Esophagus muscularis mucosa (tissue), 4 donors: ENCODE results near the gene PDCL2. TPM values are rescaled to one million over a fixed set of nuclear protein-coding genes. Genes with fewer than 3 reads are reported as not detected.

Experiments
- DNase-seq: peaks from one replicate; pipeline ENCODE4 v3.0.0-alpha.2; 2017; ENCODE audit errors: extremely low spot score
- H3K27ac ChIP-seq, 4 donors: fragments of 200-600 bp; sonication (generic); replicated peaks in 1 of 4; 1 replicate in 3 of 4; 2 replicates in 1 of 4; pipeline ENCODE4 v1.5.1; 2016 to 2019; ENCODE audit warnings: mild to moderate bottlenecking in 1 of 4
- H3K27me3 ChIP-seq, 4 donors: fragments of 200-600 bp; sonication (generic); one replicate each; pipeline versions ENCODE4 v1.5.1 to v1.6.0; 2016 to 2019
- H3K36me3 ChIP-seq, 4 donors: fragments of 200-600 bp; sonication (generic); one replicate each; pipeline ENCODE4 v1.5.1; 2016 to 2019
- H3K4me1 ChIP-seq, 4 donors: fragments of 200-600 bp; sonication (generic); one replicate each; pipeline ENCODE4 v1.5.1; 2016 to 2019
- H3K4me3 ChIP-seq, 4 donors: fragments of 200-600 bp; sonication (generic); 1 replicate in 2 of 4; 2 replicates in 2 of 4; pipeline ENCODE4 v1.5.1; 2016 to 2019; ENCODE audit warnings: mild to moderate bottlenecking in 4 of 4, moderate library complexity in 1 of 4
- H3K9me3 ChIP-seq, 4 donors: fragments of 200-600 bp; sonication (generic); 1 replicate in 3 of 4; 2 replicates in 1 of 4; pipeline ENCODE4 v1.5.1; 2016 to 2019
- EP300 ChIP-seq: sonication (generic); formaldehyde crosslinking; IDR thresholded peaks from one replicate; pipeline ENCODE4 v1.6.1; 2017; ENCODE audit warnings: antibody characterized with exemption
- POLR2A ChIP-seq: fragments of 450-650 bp; IDR thresholded peaks from one replicate; pipeline ENCODE4 v1.6.1; 2017; ENCODE audit warnings: antibody characterized with exemption, moderate library complexity, mild to moderate bottlenecking, low read depth
- POLR2AphosphoS5 ChIP-seq, 2 donors: sonication (generic); formaldehyde crosslinking; IDR thresholded peaks; one replicate each; pipeline ENCODE4 v1.6.1; 2017; ENCODE audit warnings: antibody characterized with exemption in 2 of 2
- WGBS: methylation state at CpG from one replicate; pipeline ENCODE4 v1.1.5; 2018; 5-methylcytosine and 5-hydroxymethylcytosine counted together
- intact Hi-C: fragments of 100-400 bp; cut with DNase I; formaldehyde crosslinking; loops from one replicate; pipeline ENCODE4 v1.15.1; 2023
- total RNA-seq, 4 donors: library from RNA; depleted of rRNA; stranded (reverse); fragments of >200 nt; gene quantifications; one replicate each; pipeline versions ENCODE4 v1.1.0 to v1.2.1, GENCODE V29; 2016
- TF ChIP-seq, protein P1 (sequence below), 3 experiments: fragments of 200-600 bp in 2 of 3; fragments of 450-650 bp in 1 of 3; sonication (generic) in 2 of 3; IDR thresholded peaks; one replicate each; pipeline ENCODE4 v1.5.1; 2017 to 2019; ENCODE audit warnings: antibody characterized with exemption in 3 of 3, mild to moderate bottlenecking in 2 of 3, moderate library complexity in 1 of 3

Gene PDCL2
- total RNA-seq, 4 donors from 2014 or later, result not detected

- intact Hi-C loops, result loop anchor here (5.0 kb wide), 4 partner anchors 103 to 307 kb away; partner anchors contain the start of genes EXOC1, SRD5A3 and TMEM165
- no peaks in the 10 kb centered on the region for H3K27me3 ChIP-seq
- H3K9me3 ChIP-seq, result no peaks in the 10 kb centered on the region
- peak overlapping the region; percentile 98 to 100 (median 98) for H3K27ac ChIP-seq
- H3K4me1 ChIP-seq, result peaks cover 8 to 34% (median 21%) of the 10 kb centered on the region in 4 donors
- 3% methylated on average over 6 of the region's 6 CpGs for WGBS
- DNase-seq, result no peak
- no peak for TF ChIP-seq POLR2AphosphoS5 (IDR thresholded peaks at IDR 0.05)
- TF ChIP-seq POLR2A, result no peak
- TF ChIP-seq EP300, result no peak
- TF ChIP-seq, protein P1, sequence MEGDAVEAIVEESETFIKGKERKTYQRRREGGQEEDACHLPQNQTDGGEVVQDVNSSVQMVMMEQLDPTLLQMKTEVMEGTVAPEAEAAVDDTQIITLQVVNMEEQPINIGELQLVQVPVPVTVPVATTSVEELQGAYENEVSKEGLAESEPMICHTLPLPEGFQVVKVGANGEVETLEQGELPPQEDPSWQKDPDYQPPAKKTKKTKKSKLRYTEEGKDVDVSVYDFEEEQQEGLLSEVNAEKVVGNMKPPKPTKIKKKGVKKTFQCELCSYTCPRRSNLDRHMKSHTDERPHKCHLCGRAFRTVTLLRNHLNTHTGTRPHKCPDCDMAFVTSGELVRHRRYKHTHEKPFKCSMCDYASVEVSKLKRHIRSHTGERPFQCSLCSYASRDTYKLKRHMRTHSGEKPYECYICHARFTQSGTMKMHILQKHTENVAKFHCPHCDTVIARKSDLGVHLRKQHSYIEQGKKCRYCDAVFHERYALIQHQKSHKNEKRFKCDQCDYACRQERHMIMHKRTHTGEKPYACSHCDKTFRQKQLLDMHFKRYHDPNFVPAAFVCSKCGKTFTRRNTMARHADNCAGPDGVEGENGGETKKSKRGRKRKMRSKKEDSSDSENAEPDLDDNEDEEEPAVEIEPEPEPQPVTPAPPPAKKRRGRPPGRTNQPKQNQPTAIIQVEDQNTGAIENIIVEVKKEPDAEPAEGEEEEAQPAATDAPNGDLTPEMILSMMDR (IDR thresholded peaks at IDR 0.05), result no peak
- H3K36me3 ChIP-seq, result peaks cover 0 to 4% (median 2%) of the 10 kb centered on the region in 4 donors
- H3K4me3 ChIP-seq, result peak overlapping the region; percentile 92 to 100 (median 96)
Measured at GRCh38 chr4:55545151-55545550, 46.9 kb downstream of the PDCL2 start.

DNA sequence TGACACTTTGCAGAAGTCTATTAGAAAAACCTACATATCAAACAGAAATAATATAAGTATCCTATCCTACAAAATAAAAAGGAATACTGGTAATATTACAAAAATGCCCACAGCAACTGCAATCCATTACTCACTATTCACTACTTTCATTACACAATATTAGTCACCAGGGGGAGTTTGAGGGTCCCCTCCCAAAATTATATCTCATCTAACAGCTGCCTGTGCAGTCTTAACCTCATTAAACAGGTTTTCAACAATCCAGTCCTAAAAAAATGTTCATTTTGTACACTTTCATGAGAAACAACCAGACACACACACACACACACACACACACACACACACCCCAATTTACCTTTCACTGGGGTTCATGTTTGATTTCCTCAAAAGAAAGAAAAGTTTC lies 48.2 kb downstream of the PDCL2 start:
- Histone ChIP-seq H3K9me3 (no peaks in the 10 kb centered on the region), H3K36me3 (peaks cover 0 to 5% (median 2%) of the 10 kb centered on the region in 4 donors), H3K4me1 (peaks cover 8 to 34% (median 21%) of the 10 kb centered on the region in 4 donors), H3K27me3 (no peaks in the 10 kb centered on the region), H3K27ac (no peak overlapping the region), H3K4me3 (no peak overlapping the region)
- no peak for TF ChIP-seq POLR2AphosphoS5 (IDR thresholded peaks at IDR 0.05)
- no peak for TF ChIP-seq EP300
- TF ChIP-seq POLR2A, result no peak
- TF ChIP-seq, protein P1 (IDR thresholded peaks at IDR 0.05), result no peak
- intact Hi-C loops, result no loop called here
- no peak for DNase-seq

DNA sequence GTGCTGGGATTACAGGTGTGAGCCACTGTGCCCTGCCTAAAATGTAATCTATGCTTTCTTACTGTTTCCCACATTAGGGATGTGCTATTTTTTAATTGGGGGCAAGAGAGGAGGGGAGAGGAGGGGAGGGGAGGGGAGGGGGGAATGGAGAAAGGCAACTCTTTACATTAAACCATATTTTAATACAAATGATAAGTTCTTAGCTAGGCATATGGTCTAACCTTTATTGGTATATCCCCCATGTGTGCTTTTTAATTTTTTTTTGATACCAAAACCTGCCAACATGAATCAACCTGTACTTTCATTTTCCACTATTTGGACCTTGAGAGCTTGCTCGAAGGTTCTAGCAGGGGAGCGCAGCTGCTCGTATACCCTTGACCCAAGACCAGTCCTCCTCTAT lies 51.8 kb downstream of the PDCL2 start:
- WGBS, result 92% methylated on average over 3 of the region's 3 CpGs
- TF ChIP-seq POLR2A (no peak), EP300 (no peak), POLR2AphosphoS5 (IDR thresholded peaks at IDR 0.05) (no peak)
- TF ChIP-seq, protein P1 (IDR thresholded peaks at IDR 0.05), result no peak
- intact Hi-C loops, result no loop called here

GRCh38 chr4:55539658-55540057 lies 52.4 kb downstream of the PDCL2 start:
- no peak for DNase-seq
- Histone ChIP-seq H3K4me3 (no peak overlapping the region), H3K27me3 (no peaks in the 10 kb centered on the region), H3K9me3 (no peaks in the 10 kb centered on the region), H3K36me3 (peaks cover 0 to 5% (median 2%) of the 10 kb centered on the region in 4 donors), H3K4me1 (peaks cover 2 to 21% (median 4%) of the 10 kb centered on the region in 4 donors), H3K27ac (no peak overlapping the region)
- intact Hi-C loops, result no loop called here
- TF ChIP-seq EP300, result no peak
- TF ChIP-seq, protein P1 (IDR thresholded peaks at IDR 0.05), result no peak
- TF ChIP-seq POLR2A, result no peak
- TF ChIP-seq POLR2AphosphoS5 (IDR thresholded peaks at IDR 0.05), result no peak
- WGBS, result 74% methylated on average over 2 of the region's 2 CpGs

More for the DNA sequence above, 51.8 kb downstream of the PDCL2 start:
- H3K9me3 ChIP-seq, result no peaks in the 10 kb centered on the region
- H3K4me3 ChIP-seq, result no peak overlapping the region
- H3K27me3 ChIP-seq, result no peaks in the 10 kb centered on the region
- H3K4me1 ChIP-seq, result peaks cover 3 to 27% (median 10%) of the 10 kb centered on the region in 4 donors
- DNase-seq, result no peak
- H3K27ac ChIP-seq, result no peak overlapping the region
- H3K36me3 ChIP-seq, result peaks cover 0 to 5% (median 2%) of the 10 kb centered on the region in 4 donors

- no peaks in the 10 kb centered on the region for H3K27me3 ChIP-seq
- no peaks in the 10 kb centered on the region for H3K9me3 ChIP-seq
- H3K4me3 ChIP-seq, result no peak overlapping the region
- peaks cover 0 to 13% (median 1%) of the 10 kb centered on the region in 4 donors for H3K4me1 ChIP-seq
- peaks cover 0 to 5% (median 2%) of the 10 kb centered on the region in 4 donors for H3K36me3 ChIP-seq
- TF ChIP-seq POLR2AphosphoS5 (IDR thresholded peaks at IDR 0.05) (no peak), EP300 (no peak), POLR2A (no peak)
- TF ChIP-seq, protein P1 (IDR thresholded peaks at IDR 0.05), result no peak
- no peak for DNase-seq
- intact Hi-C loops, result no loop called here
- H3K27ac ChIP-seq, result no peak overlapping the region
Measured at GRCh38 chr4:55538531-55538930, 53.5 kb downstream of the PDCL2 start.
